SIG-M5 treated with dmso at 0.1 percent for 504 hours (cell line): ENCODE data around the gene S100A6.
A peak's percentile ranks its signal among the peaks of the same experiment; 100 is the strongest.

Source experiments
- DNase-seq: peaks from one replicate; lab custom pipeline; 2025; ENCODE audit not compliant: unreplicated experiment; lab: John Stamatoyannopoulos, UW

S100A6 gene

GRCh38 chr1:153545067-153546055 lies 9.6 kb upstream of the S100A6 start, which contains the start of gene S100A4:
TSS of gene S100A4 (minus strand) at chr1:153545806. CDS start at chr1:153544794, 1,012 bp downstream.
- peak; percentile 98 for DNase-seq

GRCh38 chr1:153544453-153545066 lies 8.8 kb upstream of the S100A6 start:
- DNase-seq: no peak

- DNase-seq: no peak
These were observed 7.9 kb upstream of the S100A6 start for GRCh38 chr1:153543736-153544135.

- no peak for DNase-seq
These were observed 7.3 kb upstream of the S100A6 start for GRCh38 chr1:153542956-153543711.

- no peak for DNase-seq
These were observed 6.1 kb upstream of the S100A6 start for GRCh38 chr1:153541641-153542590.

- peak; percentile 87 for DNase-seq
These were observed 4.9 kb upstream of the S100A6 start, which contains the start of gene S100A5 for GRCh38 chr1:153540394-153541361. TSS of gene S100A5 (minus strand) at chr1:153540934. CDS start at chr1:153540191, 743 bp downstream.

GRCh38 chr1:153539395-153540093 lies 3.8 kb upstream of the S100A6 start:
- DNase-seq: no peak

- DNase-seq: peak; percentile 45
These were observed 2.6 kb upstream of the S100A6 start for GRCh38 chr1:153538315-153538821.

GRCh38 chr1:153537376-153537730 lies 1.6 kb upstream of the S100A6 start:
- DNase-seq: no peak

GRCh38 chr1:153536671-153537375 lies 1.0 kb upstream of the S100A6 start:
- DNase-seq: no peak

- DNase-seq: peak; percentile 74
These were observed 350 bp upstream of the S100A6 start for GRCh38 chr1:153536012-153536670.

GRCh38 chr1:153534925-153535241 lies 908 bp downstream of the S100A6 start:
- DNase-seq: no peak

GRCh38 chr1:153534226-153534924 lies 1.4 kb downstream of the S100A6 start:
- no peak for DNase-seq

- DNase-seq: no peak
These were observed 2.0 kb downstream of the S100A6 start for GRCh38 chr1:153533689-153534201.

- peak; percentile 74 for DNase-seq
These were observed 2.8 kb downstream of the S100A6 start for GRCh38 chr1:153532769-153533599.
